DLD1 (cell line): ENCODE measurements around the gene CDRT15L2.
"Not testable (repeated sequence)": the region's sequence is repeated elsewhere in the genome, so short reads cannot be mapped to it uniquely, and the experiment has no call there.

Experiments
- in situ Hi-C: cut with HindIII; loops from 2 replicates; pipeline ENCODE4 v1.10.0; 2017; ENCODE audit warnings: low sequenced_read_pairs

Gene CDRT15L2

DNA sequence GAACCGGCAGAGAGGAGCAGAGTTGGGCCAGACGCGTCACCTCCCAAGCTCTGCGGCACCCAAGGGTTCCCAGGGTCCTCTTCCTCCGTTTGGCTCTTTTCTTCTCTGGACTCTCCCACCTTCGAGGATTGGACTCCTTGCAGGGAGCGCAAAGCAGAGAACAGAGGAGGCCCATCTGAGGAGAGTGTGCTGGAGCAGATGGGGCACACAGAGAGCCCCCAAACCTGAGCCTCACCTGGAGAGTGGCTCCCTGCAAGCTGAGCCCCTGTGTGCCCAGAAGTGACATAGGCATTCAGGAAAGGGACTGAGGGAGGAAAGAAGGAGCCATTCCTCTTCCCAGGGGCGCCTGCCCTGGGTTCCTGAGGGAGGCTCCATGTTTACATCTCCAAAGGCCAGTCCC lies 6.3 kb upstream of the CDRT15L2 start:
- in situ Hi-C loops = not testable (repeated sequence)

DNA sequence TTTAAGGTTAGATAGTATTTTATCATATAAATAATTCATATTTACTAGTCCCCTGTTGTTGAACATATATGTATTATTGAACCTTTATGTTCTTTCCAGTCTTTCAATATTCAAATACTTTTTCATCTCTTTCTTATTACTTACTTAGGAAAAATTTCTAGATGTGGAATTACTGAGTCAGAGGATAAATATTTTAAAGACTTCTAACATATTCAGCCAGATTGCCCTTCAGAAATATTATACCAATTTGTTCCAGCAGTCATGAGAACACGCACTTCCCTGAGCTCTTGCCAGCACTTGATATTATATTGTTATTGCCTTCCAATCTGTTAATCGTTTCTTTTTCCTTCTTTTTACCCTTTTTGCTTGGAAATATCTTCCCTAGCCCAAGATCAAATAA lies 4.5 kb upstream of the CDRT15L2 start:
- in situ Hi-C loops = not testable (repeated sequence)

- in situ Hi-C loops = not testable (repeated sequence)
Observed at GRCh38 chr17:20583891-20584577, 4.5 kb downstream of the CDRT15L2 start.

DNA sequence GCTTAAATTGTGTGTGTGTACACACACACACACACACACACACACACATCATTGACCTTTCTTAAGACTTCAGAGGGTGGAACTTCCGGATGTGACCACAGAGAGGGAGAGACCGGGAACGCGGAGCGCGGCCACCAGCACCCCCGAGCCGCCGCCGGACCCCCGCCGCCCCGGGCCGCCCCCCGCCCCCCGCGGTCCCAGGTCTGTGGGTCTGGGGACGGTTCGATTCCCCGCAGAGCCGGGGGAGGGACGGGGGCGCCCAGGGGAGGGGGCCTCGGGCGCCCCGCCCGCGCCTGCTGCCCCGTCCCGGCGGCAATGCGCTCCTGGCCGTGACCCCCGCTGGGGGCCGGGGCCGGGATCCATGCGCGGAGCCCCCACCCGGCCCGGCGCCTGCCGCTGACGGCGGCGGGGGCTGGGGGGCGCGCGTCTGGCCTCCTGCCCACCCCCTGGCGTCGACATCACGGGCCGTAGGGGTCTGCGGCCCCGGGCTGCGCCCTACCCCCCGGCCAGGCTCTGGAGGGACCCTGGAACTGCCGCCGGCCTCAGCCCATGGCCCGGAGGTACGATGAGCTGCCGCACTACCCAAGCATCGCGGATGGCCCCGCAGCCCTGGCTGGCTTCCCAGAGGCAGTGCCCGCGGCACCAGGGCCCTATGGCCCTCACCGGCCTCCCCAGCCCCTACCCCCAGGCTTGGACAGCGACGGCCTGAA lies 9.4 kb downstream of the CDRT15L2 start:
- in situ Hi-C loops = not testable (repeated sequence)

DNA sequence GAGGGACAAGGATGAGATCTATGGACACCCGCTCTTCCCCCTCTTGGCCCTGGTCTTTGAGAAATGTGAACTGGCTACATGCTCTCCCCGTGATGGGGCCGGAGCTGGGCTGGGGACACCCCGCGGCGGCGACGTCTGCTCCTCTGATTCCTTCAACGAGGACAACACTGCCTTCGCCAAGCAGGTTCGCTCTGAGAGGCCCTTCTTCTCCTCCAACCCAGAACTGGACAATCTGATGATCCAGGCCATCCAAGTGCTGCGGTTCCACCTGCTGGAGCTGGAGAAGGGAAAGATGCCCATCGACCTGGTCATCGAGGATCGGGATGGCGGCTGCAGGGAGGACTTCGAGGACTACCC lies 9.9 kb downstream of the CDRT15L2 start:
- in situ Hi-C loops = not testable (repeated sequence)

GRCh38 chr17:20591040-20591439 lies 11.5 kb downstream of the CDRT15L2 start:
- in situ Hi-C loops = not testable (repeated sequence)

GRCh38 chr17:20605568-20605967 lies 26.0 kb downstream of the CDRT15L2 start:
- in situ Hi-C loops = not testable (repeated sequence)

- in situ Hi-C loops = not testable (repeated sequence)
Observed at GRCh38 chr17:20609490-20609889, 30.0 kb downstream of the CDRT15L2 start.

DNA sequence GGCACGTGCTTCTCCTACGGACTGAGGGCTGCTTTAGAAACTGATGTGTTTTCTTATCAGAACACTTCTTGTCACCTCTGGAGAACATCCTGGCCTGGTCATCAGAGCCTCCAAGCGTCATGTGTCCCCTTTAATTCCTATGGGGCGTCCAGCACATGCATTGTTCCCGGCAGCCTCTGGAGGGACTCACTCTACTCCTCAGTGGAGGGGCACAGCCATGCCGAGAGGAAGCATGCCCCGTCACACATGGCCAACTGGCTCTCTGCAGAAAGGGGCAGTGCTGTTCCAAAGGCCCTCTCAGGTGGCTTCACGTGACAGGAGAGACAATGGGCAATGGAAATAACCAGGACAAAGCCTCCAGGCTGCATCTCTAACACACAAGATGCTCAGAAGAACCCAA lies 31.8 kb downstream of the CDRT15L2 start:
- in situ Hi-C loops = no loop called here

- in situ Hi-C loops = no loop called here
Observed at GRCh38 chr17:20612635-20613034, 33.1 kb downstream of the CDRT15L2 start.

DNA sequence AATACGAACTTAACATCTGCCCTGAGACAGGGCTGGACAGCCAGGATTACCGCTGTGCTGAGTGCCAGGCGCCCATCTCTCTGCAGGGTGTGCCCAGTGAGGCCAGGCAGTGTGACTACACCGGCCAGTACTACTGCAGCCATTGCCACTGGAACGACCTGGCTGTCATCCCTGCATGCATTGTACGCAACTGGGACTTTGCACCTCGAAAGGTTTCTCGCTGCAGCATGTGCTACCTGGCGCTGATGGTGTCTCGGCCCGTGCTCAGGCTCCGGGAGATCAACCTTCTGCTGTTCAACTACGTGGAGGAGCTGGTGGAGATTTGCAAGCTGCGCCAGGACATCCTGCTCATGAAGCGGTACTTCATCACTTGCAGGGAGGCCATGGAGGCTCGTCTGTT lies 33.7 kb downstream of the CDRT15L2 start:
- in situ Hi-C loops = no loop called here

DNA sequence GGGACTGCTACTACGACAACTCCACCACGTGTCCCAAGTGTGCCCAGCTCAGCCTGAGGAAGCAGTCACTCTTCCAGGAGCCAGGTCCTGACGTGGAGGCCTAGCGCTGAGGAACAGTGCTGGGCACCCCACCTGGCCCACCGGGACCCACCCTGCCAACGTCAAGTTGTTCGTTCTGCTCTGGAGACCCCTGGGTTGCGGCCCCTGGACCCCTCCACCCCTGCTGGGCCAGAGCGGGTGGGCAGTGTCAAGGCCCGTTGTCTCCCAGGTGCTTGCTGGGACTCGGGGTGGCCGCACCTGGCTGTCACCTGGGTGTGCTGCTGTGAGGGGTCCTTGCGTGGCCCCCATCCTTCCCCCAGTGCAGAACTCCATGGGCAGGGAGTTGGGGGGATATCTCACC lies 34.4 kb downstream of the CDRT15L2 start:
- in situ Hi-C loops = no loop called here

- in situ Hi-C loops = not testable (repeated sequence)
Observed at GRCh38 chr17:20615461-20615860, 35.9 kb downstream of the CDRT15L2 start.
